AG04450 (cell line): ENCODE data around the gene KRTAP8-1. TPM values are rescaled to one million over a fixed set of nuclear protein-coding genes. Genes with fewer than 3 reads are reported as not detected.

Experiments used
- CTCF ChIA-PET: fragments of 300-600, 350-600 bp; formaldehyde crosslinking; extraction: SDS; loops from one replicate; lab custom pipeline; 2022; ENCODE audit warnings: antibody characterized with exemption, inconsistent platforms; lab: Charles Lee
- POLR2A ChIA-PET: fragments of 350-600 bp; formaldehyde crosslinking; extraction: SDS; loops from one replicate; lab custom pipeline; 2021; ENCODE audit warnings: antibody characterized with exemption, inconsistent platforms; lab: Yijun Ruan, JAX
- DNase-seq: peaks from one replicate; pipeline ENCODE4 v3.0.0-alpha.2; 2011; ENCODE audit warnings: low read depth, low spot score
- H3K27ac ChIP-seq: one replicate; pipeline ENCODE4 v1.5.1; 2012; ENCODE audit warnings: low read depth, low read length, control low read depth
- H3K27me3 ChIP-seq: one replicate; pipeline ENCODE4 v1.6.0; 2012; ENCODE audit warnings: low read length; ENCODE audit not compliant: control insufficient read depth, insufficient read depth
- H3K4me3 ChIP-seq: 2 replicates; pipeline ENCODE4 v1.5.1; 2011; ENCODE audit warnings: mild to moderate bottlenecking, low read depth, low read length, control low read depth
- H3K9me3 ChIP-seq: 2 replicates; pipeline ENCODE4 v1.5.1; 2012; ENCODE audit warnings: low read length; ENCODE audit not compliant: control insufficient read depth, insufficient read depth
- polyA plus RNA-seq: library from polyadenylated mRNA; depleted of rRNA; stranded (reverse); fragments of >200 nt; gene quantifications from 2 replicates; pipeline ENCODE4 v1.2.3, GENCODE V29; 2011; rRNA removed
- small RNA-seq: library from RNA; depleted of rRNA; stranded (forward); fragments of <200 nt; gene quantifications from one replicate; pipeline ENCODE3, GENCODE V24; 2012; ENCODE audit warnings: low read depth; ENCODE audit not compliant: insufficient read length
- TF ChIP-seq, protein P1 (sequence below): IDR thresholded peaks from 2 replicates; pipeline ENCODE4 v1.5.1; 2011; ENCODE audit warnings: low read depth, low read length, control low read depth, inconsistent platforms

KRTAP8-1 gene
- polyA plus RNA-seq, 1 experiment: not detected

DNA sequence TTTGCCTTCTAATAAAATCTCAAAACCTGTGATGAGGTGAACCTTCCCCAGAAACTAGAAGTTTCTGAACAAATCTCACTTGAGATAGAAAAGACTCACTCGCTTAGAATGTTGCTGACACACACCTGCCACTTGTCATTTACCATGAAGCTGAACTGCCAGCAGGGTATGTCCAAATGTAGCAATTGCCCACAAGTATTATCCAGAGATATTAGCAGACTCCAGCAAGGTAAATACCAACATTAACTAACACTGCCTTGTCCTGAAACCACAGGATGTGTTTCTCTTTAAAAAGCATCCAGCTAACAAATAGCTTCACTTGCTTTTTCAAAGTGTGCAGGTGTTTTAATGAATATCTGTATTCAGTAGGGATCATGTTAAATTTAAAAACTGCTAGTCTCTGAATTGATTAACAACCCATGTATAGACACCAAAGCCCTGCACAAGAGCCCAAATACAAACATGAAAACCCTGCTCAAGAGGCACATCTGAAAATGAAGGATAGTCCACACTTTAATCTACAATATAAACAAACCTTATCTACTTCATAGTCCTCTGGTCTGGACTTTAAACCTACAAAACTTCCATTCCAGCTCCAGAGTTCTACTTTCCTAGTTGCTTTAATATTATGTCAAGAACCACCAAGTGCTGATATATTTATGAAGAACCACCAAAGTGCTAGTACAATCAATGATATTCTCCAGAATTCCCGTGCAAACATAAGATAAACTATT is 19.3 kb downstream of the KRTAP8-1 start:
- Histone ChIP-seq H3K27ac (no peak overlapping the region), H3K4me3 (no peak overlapping the region), H3K9me3 (peaks cover 3% of the 10 kb centered on the region; the same call in 1 of the 2 replicates), H3K27me3 (no peaks in the 10 kb centered on the region)
- POLR2A ChIA-PET: no interaction called here
- CTCF ChIA-PET: no interaction called here
- no peak for DNase-seq
- TF ChIP-seq, protein P1, sequence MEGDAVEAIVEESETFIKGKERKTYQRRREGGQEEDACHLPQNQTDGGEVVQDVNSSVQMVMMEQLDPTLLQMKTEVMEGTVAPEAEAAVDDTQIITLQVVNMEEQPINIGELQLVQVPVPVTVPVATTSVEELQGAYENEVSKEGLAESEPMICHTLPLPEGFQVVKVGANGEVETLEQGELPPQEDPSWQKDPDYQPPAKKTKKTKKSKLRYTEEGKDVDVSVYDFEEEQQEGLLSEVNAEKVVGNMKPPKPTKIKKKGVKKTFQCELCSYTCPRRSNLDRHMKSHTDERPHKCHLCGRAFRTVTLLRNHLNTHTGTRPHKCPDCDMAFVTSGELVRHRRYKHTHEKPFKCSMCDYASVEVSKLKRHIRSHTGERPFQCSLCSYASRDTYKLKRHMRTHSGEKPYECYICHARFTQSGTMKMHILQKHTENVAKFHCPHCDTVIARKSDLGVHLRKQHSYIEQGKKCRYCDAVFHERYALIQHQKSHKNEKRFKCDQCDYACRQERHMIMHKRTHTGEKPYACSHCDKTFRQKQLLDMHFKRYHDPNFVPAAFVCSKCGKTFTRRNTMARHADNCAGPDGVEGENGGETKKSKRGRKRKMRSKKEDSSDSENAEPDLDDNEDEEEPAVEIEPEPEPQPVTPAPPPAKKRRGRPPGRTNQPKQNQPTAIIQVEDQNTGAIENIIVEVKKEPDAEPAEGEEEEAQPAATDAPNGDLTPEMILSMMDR: no peak

DNA sequence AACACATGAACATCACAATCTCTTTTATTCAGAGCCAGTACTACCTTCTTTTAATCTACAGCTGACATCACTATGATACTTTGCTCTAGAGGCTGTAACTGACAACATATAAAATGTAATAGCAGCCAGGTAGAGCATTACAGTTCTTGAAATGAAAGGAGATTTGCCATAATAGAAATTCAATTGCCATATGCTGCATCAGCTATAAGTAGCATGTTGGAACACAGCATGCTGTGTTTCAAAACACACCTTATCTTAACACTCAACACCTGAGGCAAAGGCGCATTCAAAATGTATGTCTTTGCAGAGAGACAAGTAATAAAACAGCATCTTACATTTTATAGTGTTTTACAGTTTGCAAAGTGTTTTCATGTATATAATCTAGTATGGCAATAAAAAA is 33.8 kb downstream of the KRTAP8-1 start:
- TF ChIP-seq, protein P1: no peak
- H3K27ac ChIP-seq: no peak overlapping the region
- H3K27me3 ChIP-seq: no peaks in the 10 kb centered on the region
- DNase-seq: no peak
- H3K9me3 ChIP-seq: peaks cover 3% of the 10 kb centered on the region
- ChIA-PET POLR2A (no interaction called here), CTCF (no interaction called here)
- no peak overlapping the region for H3K4me3 ChIP-seq

- ChIA-PET CTCF (no interaction called here), POLR2A (no interaction called here)
- TF ChIP-seq, protein P1: no peak
Measured at GRCh38 chr21:30769724-30770431, 43.2 kb downstream of the KRTAP8-1 start.

More at GRCh38 chr21:30769724-30770431, 43.2 kb downstream of the KRTAP8-1 start:
- no peak for DNase-seq
- H3K4me3 ChIP-seq: no peak overlapping the region
- H3K27ac ChIP-seq: no peak overlapping the region
- peaks cover 11% of the 10 kb centered on the region; the same call in 1 of the 2 replicates for H3K9me3 ChIP-seq
- no peaks in the 10 kb centered on the region for H3K27me3 ChIP-seq

Small RNA genes lying within 50 kb of the gene (small RNA-seq; reads per million reads assigned to genes)
- gene AP000244.1 (not detected), gene KRTAP8-2P (not detected), gene KRTAP8-3P (not detected)

Other genes with a start within 250 kb of the KRTAP8-1 start
- not detected in 2 replicates for gene KRTAP22-2, start 222.9 kb downstream of the KRTAP8-1 start, polyA plus RNA-seq
- not detected in 2 replicates for gene KRTAP6-3, start 220.8 kb downstream of the KRTAP8-1 start, polyA plus RNA-seq
- not detected in 2 replicates for gene KRTAP6-2, start 214.4 kb downstream of the KRTAP8-1 start, polyA plus RNA-seq
- gene KRTAP22-1, start 212.2 kb downstream of the KRTAP8-1 start, polyA plus RNA-seq: not detected in 2 replicates
- not detected in 2 replicates for gene KRTAP6-1, start 199.3 kb downstream of the KRTAP8-1 start, polyA plus RNA-seq
- not detected in 2 replicates for gene KRTAP20-1, start 196.8 kb downstream of the KRTAP8-1 start, polyA plus RNA-seq
- gene KRTAP20-4, start 192.6 kb downstream of the KRTAP8-1 start, polyA plus RNA-seq: not detected in 2 replicates
- not detected in 2 replicates for gene KRTAP20-2, start 178.1 kb downstream of the KRTAP8-1 start, polyA plus RNA-seq
- gene KRTAP20-3, start 170.4 kb downstream of the KRTAP8-1 start, polyA plus RNA-seq: not detected in 2 replicates
- gene KRTAP21-3, start 94.5 kb downstream of the KRTAP8-1 start, polyA plus RNA-seq: not detected in 2 replicates
- gene KRTAP21-2, start 66.0 kb downstream of the KRTAP8-1 start, polyA plus RNA-seq: not detected in 2 replicates
- gene KRTAP21-1, start 57.8 kb downstream of the KRTAP8-1 start, polyA plus RNA-seq: not detected in 2 replicates
- gene KRTAP7-1, start 16.5 kb upstream of the KRTAP8-1 start, polyA plus RNA-seq: not detected in 2 replicates
- gene KRTAP11-1, start 68.3 kb upstream of the KRTAP8-1 start, polyA plus RNA-seq: not detected in 2 replicates
- not detected in 2 replicates for gene KRTAP19-8, start 225.2 kb upstream of the KRTAP8-1 start, polyA plus RNA-seq